A673 (cell line): ENCODE measurements around the gene EXOSC6.
"Not testable (repeated sequence)": the region's sequence is repeated elsewhere in the genome, so short reads cannot be mapped to it uniquely, and the experiment has no call there.

Experiments used
- CTCF ChIP-seq: fragments of 300-800, 200-600 bp; sonication (generic); conservative IDR thresholded peaks from 2 replicates; pipeline ENCODE4 v1.5.1; 2017; ENCODE audit warnings: low read depth, mild to moderate bottlenecking, antibody characterized with exemption, low read length, moderate library complexity, mixed read lengths
- EZH2 ChIP-seq: fragments of 200-600 bp; sonication (generic); IDR thresholded peaks from 2 replicates; pipeline ENCODE4 v1.6.1; 2017; ENCODE audit warnings: borderline replicate concordance, low read depth, mild to moderate bottlenecking, mixed read lengths, antibody characterized with exemption, low read length; ENCODE audit not compliant: poor library complexity, severe bottlenecking

- not testable (repeated sequence) for TF ChIP-seq CTCF, EZH2
Observed at GRCh38 chr16:70206382-70206781, 45.4 kb downstream of the EXOSC6 start.
